ENCODE data around the gene OSBPL6.

Gene OSBPL6

GRCh38 chr2:178395941-178396570 lies 201.7 kb downstream of the OSBPL6 start:
- H3K9ac ChIP-seq (ENCODE audit: low read length) = no peak overlapping the region
- H3F3A ChIP-seq (ENCODE audit: insufficient read depth, low read length) = no peaks in the 10 kb centered on the region
- no peaks in the 10 kb centered on the region for H4K20me1 ChIP-seq (ENCODE audit: insufficient read depth, low read length)
- TF ChIP-seq CTCF (IDR thresholded peaks at IDR 0.05; ENCODE audit: low read length) = no peak
- TF ChIP-seq EZH2phosphoT487 (IDR thresholded peaks at IDR 0.05; ENCODE audit: low read length) = no peak
- no peak for TF ChIP-seq EZH2 (optimal IDR thresholded peaks at IDR 0.05; ENCODE audit: low read depth, low read length)
- H3K4me2 ChIP-seq (ENCODE audit: low read depth, low read length) = no peak overlapping the region
- no peak overlapping the region for H3K4me3 ChIP-seq (ENCODE audit: low read length)
- no peaks in the 10 kb centered on the region for H3K36me3 ChIP-seq (replicated peaks; ENCODE audit: insufficient read depth, low read length)
- H3K4me1 ChIP-seq (ENCODE audit: low read length) = no peaks in the 10 kb centered on the region
- H3K9me3 ChIP-seq (replicated peaks; ENCODE audit: insufficient read depth, low read length) = no peaks in the 10 kb centered on the region
- no peak overlapping the region for H2AFZ ChIP-seq (ENCODE audit: low read length)
- no peak for DNase-seq
- H3K27ac ChIP-seq (ENCODE audit: low read length) = no peak overlapping the region
- no peaks in the 10 kb centered on the region for H3K79me2 ChIP-seq (ENCODE audit: low read length)
- H3K27me3 ChIP-seq (replicated peaks; ENCODE audit: insufficient read depth, low read length) = no peaks in the 10 kb centered on the region
- H3K9me2 ChIP-seq (replicated peaks; ENCODE audit: insufficient read depth, low read length) = no peaks in the 10 kb centered on the region

- no peaks in the 10 kb centered on the region for H3K79me2 ChIP-seq (ENCODE audit: low read length)
- TF ChIP-seq EZH2 (optimal IDR thresholded peaks at IDR 0.05; ENCODE audit: low read depth, low read length) (no peak), CTCF (IDR thresholded peaks at IDR 0.05; ENCODE audit: low read length) (peak; percentile 72), EZH2phosphoT487 (IDR thresholded peaks at IDR 0.05; ENCODE audit: low read length) (no peak)
- H3K9me2 ChIP-seq (replicated peaks; ENCODE audit: insufficient read depth, low read length) = no peaks in the 10 kb centered on the region
- no peaks in the 10 kb centered on the region for H3K36me3 ChIP-seq (replicated peaks; ENCODE audit: insufficient read depth, low read length)
- H3F3A ChIP-seq (ENCODE audit: insufficient read depth, low read length) = no peaks in the 10 kb centered on the region
- H3K4me3 ChIP-seq (ENCODE audit: low read length) = no peak overlapping the region
- H3K27ac ChIP-seq (ENCODE audit: low read length) = no peak overlapping the region
- H3K27me3 ChIP-seq (replicated peaks; ENCODE audit: insufficient read depth, low read length) = no peaks in the 10 kb centered on the region
- no peak overlapping the region for H3K4me2 ChIP-seq (ENCODE audit: low read depth, low read length)
- H4K20me1 ChIP-seq (ENCODE audit: insufficient read depth, low read length) = no peaks in the 10 kb centered on the region
- H3K9me3 ChIP-seq (replicated peaks; ENCODE audit: insufficient read depth, low read length) = no peaks in the 10 kb centered on the region
- no peak overlapping the region for H3K9ac ChIP-seq (ENCODE audit: low read length)
- no peaks in the 10 kb centered on the region for H3K4me1 ChIP-seq (ENCODE audit: low read length)
- H2AFZ ChIP-seq (ENCODE audit: low read length) = no peak overlapping the region
- DNase-seq = peak; percentile 71
Observed at GRCh38 chr2:178397002-178397605, 202.8 kb downstream of the OSBPL6 start.

- TF ChIP-seq EZH2phosphoT487 (IDR thresholded peaks at IDR 0.05; ENCODE audit: low read length) = no peak
- no peak for TF ChIP-seq CTCF (IDR thresholded peaks at IDR 0.05; ENCODE audit: low read length)
- TF ChIP-seq EZH2 (optimal IDR thresholded peaks at IDR 0.05; ENCODE audit: low read depth, low read length) = no peak
- Histone ChIP-seq H2AFZ (ENCODE audit: low read length) (no peak overlapping the region), H3K36me3 (replicated peaks; ENCODE audit: insufficient read depth, low read length) (no peaks in the 10 kb centered on the region), H3K4me1 (ENCODE audit: low read length) (peaks cover 21% of the 10 kb centered on the region), H3K27ac (ENCODE audit: low read length) (no peak overlapping the region), H3K4me2 (ENCODE audit: low read depth, low read length) (no peak overlapping the region), H3F3A (ENCODE audit: insufficient read depth, low read length) (peaks cover 14% of the 10 kb centered on the region), H3K79me2 (ENCODE audit: low read length) (no peaks in the 10 kb centered on the region), H3K9me3 (replicated peaks; ENCODE audit: insufficient read depth, low read length) (no peaks in the 10 kb centered on the region), H3K4me3 (ENCODE audit: low read length) (no peak overlapping the region), H3K27me3 (replicated peaks; ENCODE audit: insufficient read depth, low read length) (no peaks in the 10 kb centered on the region), H4K20me1 (ENCODE audit: insufficient read depth, low read length) (no peaks in the 10 kb centered on the region), H3K9me2 (replicated peaks; ENCODE audit: insufficient read depth, low read length) (no peaks in the 10 kb centered on the region), H3K9ac (ENCODE audit: low read length) (no peak overlapping the region)
- no peak for DNase-seq
Observed at GRCh38 chr2:178401994-178402437, 207.7 kb downstream of the OSBPL6 start.
